HK-2 (cell line): ENCODE data around the gene RPS29.
"Not testable (repeated sequence)": the region's sequence is repeated elsewhere in the genome, so short reads cannot be mapped to it uniquely, and the experiment has no call there.

Experiments used
- DNase-seq: peaks from one replicate; pipeline ENCODE4 v3.0.0-alpha.2; 2018; ENCODE audit not compliant: unreplicated experiment

Gene RPS29

DNA sequence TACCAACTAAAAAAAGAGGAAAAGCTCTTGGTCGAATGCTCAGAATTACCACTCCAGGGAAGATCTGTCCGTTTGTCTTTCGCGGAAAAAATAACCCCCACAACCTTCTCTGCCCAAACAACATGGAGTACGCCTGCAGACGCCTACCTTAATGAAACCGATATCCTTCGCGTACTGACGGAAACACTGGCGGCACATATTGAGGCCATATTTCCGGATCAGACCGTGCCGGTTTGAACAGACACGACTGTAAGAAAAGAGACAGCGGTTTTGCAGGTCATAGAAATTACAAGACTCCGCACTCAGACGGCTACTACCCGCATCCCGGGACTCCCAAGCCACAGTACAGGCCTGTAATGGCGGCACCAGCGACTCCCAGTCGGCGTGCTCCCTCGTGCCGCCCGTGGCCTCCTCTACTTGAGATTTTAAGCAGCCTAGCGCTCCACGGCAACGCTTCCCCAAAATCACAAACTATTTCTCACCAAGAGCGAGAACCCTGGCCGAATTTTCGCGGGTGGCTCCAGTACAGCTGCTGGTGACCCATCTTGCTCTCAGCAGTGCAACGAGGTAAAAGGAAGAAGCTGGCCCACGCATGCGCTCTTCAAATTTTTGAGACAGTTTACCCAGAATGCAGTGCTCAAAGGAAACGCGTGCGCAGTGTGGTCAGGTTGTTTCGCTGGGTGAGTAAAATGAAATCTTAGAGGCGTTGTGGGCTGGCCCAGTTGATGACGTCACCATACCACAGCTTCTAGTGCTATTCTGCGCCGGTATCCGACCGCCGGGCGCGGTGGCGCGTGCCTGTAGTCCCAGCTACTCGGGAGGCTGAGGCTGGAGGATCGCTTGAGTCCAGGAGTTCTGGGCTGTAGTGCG is at the start of gene RPS29:
Gene RPS29 (minus strand): TSS at position 578 of the 870 bp plus-strand sequence. CDS start 34 bp downstream, at position 544.
- DNase-seq, result peak; percentile 99

DNA sequence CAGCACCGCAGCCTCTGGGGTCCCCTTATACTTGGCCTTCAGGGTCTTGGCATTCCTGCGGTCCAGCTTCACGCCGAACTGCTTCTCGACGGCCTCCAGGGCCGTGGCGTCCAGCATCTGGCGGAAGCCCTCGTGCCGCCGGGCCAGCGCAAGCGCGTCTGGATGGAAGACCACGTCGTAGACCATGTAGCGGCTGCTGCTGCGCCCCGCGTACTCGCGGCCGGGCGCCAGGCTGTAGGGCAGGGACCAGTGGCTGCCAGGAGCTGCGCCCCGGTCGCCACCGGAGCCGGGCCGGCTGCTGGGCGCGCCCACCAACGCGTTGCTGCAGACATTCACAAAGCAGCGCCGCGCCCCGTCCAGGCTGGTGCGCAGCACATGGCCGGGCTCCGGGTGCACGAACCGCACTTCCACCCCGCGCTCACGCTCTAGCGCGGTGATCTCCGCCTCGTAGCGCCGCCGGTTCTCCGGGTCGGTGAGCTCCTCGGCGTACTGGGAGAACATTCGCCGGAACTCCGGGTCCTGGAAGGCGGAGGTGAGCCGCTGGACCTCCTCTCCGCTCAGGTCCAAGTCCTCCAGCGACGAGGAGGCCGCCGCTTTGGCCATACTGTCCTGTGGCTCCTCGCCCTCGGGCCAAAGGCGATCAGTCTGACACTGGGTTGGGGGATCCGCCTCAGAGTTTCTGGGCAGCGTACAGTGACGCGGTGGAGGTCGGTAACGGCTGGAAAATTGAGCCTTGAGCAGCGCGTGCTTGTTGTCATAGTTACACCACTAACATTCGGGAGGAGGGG is 48.6 kb upstream of the RPS29 start, which contains the start of gene DNAAF2:
Gene DNAAF2 (minus strand): TSS at position 698 of the 788 bp plus-strand sequence. CDS start 95 bp downstream, at position 603.
- peak; percentile 72 for DNase-seq

DNA sequence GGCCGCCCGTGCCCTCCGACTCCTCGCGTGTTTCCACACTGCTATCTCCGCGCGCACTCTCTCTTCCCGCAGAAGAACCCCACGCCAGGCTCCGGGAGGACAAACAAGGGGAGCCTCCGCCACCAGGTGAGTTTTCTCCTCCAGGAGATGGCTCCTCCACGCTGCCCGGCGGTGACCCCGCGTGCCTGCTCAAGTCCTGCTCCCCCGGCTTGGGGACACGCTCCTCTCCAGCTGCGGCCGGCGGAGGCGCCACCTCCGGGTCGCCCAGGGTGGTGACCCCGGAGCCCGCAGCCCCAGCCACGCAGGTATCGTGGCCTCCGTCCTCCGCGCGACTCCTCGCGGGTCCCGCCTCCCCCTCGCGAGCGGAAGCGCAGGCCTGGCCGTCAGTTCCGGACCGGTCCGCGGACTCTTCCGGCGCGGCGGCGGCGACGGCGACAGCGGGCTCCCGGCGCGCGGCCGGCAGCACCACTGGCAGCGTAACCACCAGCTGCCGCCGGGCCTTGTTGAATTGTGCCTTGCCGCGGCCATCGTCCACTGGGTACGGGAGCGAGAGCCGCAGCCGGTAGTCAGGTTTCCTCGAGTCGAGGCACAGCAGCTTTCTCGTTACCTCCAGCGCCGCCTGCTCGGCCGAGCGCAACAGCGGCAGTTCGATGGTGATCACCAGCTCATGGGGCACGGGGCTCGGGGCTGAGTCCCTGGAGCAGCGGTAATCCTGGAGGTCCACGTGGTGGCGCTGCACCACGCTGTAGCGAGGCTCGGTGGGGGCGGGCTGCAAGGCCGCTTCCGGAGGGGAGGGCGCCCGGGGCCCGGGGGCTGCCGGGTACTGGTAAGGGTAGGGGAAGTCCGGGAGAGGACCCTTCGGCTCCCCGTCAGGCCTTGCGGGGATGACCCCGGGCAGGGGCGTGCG is 47.7 kb upstream of the RPS29 start:
- DNase-seq, result peak; percentile 96

DNA sequence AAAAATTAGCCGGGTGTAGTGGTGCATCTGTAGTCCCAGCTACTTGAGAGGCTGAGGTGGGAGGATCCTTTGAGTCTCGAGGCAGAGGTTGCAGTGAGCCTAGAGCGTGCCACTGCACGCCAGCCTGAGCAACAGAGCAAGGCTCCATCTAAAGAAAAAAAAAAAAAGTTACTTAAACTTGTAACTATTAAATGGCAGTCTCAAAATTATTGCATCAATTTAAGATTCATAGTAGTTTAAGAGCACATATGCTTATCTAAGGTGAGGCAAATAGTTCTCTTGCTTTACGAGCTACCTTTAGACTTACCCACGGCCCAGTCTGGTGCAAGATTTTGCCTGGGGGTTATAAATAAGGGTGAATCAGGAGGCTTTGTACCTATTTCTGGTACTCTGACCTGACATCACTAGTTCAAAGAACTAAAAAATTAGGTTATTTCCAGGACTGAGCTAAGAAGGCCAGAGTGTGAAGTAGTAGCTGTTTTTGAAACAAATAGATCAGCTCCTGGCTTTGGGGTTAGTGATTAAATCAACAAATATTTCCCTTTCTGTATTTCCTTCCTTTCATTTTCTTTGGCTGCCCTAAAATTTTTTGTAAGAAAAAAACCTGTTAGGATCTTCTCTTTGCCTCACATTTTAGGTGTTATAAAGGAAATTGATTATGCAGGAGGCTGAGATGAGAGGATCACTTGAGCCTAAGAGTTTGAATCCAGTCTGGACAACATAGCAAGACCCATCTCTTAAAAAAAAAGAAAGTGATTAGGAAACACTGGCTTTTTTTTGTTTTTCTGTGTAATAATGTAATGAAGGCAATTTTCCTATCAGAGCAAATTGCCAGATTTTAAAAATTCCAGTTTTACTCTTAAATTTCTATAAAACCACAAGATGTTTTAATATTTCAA is 38.0 kb upstream of the RPS29 start:
- no peak for DNase-seq

DNA sequence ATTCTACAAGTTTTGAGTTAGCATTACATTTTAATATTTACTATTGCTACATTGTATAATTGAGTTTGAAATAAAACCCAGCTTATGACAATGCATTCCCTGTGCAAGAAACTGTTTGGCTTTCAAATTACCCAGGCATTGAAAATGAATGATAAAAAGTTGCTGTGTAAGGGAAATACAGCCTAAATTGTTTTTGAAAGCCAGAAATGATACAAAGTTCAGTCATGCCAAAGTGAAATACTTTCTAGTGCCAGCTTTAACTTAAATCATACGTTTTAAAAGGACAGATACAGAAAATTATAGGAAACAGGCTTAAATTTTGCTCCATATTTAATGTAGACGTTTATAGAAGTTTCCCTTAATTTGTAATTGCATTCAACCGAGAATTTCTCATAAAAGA is 37.2 kb upstream of the RPS29 start:
- no peak for DNase-seq

DNA sequence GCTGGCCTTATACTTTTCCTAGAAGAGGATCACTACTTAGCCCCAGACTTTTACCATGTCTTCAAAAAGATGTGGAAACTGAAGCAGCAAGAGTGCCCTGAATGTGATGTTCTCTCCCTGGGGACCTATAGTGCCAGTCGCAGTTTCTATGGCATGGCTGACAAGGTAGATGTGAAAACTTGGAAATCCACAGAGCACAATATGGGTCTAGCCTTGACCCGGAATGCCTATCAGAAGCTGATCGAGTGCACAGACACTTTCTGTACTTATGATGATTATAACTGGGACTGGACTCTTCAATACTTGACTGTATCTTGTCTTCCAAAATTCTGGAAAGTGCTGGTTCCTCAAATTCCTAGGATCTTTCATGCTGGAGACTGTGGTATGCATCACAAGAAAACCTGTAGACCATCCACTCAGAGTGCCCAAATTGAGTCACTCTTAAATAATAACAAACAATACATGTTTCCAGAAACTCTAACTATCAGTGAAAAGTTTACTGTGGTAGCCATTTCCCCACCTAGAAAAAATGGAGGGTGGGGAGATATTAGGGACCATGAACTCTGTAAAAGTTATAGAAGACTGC is 35.9 kb upstream of the RPS29 start:
- DNase-seq, result no peak

DNA sequence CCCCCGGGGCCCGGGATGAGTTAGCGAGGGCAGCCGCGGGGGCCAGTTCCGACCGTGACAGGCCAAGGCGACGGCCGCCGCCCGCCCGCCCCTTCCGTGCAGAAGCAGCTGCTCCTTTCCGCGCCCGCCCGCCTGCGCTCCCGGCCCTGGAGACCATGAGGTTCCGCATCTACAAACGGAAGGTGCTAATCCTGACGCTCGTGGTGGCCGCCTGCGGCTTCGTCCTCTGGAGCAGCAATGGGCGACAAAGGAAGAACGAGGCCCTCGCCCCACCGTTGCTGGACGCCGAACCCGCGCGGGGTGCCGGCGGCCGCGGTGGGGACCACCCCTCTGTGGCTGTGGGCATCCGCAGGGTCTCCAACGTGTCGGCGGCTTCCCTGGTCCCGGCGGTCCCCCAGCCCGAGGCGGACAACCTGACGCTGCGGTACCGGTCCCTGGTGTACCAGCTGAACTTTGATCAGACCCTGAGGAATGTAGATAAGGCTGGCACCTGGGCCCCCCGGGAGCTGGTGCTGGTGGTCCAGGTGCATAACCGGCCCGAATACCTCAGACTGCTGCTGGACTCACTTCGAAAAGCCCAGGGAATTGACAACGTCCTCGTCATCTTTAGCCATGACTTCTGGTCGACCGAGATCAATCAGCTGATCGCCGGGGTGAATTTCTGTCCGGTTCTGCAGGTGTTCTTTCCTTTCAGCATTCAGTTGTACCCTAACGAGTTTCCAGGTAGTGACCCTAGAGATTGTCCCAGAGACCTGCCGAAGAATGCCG is 35.1 kb upstream of the RPS29 start:
- DNase-seq, result peak; percentile 63

DNA sequence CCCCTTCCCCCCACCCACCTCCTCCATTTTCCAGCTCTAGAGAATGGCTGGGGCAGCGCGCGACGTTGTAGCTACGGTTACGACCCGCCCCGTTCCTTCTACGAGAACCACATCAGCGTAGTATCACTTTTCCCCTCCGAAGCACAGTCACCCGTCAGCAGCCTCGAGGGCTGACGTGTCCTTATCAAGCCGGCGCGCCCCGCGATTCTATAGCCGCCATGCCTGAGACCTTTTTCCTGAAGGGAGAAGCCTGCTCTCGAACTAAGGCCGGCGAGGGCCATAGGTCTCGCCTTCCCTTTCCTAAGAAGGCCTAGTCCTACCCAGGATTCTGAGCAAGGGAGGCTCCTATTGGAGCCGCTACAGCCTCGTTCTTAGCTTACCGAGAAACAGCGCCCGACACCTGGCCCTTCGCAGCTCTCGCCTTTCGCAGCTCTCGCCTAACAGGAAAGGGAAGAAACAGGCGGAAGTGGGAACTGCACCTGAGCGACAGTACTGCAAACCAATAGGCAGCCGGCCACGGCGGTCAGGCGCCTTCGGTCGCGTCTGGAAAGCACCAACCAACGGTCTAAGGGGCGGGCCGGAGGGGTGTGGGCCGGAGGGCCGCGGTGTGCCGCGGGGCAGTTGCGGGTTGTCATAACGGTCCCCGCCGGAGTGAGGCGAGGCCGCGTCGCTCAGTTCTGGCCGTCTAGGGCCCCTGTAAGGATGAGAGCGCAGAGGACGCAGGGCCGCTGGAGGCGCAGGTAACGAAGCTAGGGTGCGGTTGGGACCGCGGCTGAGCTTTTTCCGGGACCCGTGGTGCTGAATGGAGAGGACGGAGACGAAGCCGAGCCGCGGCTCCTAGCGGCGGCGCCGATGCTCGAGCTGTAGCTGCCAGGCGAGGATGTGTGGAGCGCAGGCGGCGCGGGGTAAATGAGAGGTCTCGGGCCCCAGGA is 34.3 kb upstream of the RPS29 start, which contains the start of the genes MGAT2 and RPL36AL:
Gene MGAT2 (plus strand): TSS at position 618 of the 932 bp plus-strand sequence. CDS start 470 bp downstream, outside the sequence.
Gene RPL36AL (minus strand): TSS at position 445 of the 932 bp plus-strand sequence. CDS start 1,522 bp downstream, outside the sequence.
- peak; percentile 99 for DNase-seq

DNA sequence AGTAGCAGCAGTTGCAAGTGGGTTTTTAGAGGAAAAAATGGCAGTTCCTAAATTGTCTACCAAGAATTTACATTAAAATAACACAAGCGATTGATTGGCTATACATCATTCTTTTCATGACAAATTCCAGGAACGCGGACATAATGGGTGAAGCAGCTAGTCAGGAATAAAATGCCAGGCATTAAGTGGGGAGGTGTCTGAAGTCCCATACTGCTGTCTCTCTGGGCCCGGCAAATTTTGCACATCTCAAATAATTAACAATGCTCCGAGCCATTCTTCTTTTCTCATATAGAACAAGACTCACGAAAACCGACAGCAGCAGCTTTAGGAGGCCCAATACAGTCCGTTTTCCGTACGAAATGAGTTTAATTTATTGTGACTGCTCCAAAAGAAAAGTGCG is 33.5 kb upstream of the RPS29 start:
- no peak for DNase-seq

DNA sequence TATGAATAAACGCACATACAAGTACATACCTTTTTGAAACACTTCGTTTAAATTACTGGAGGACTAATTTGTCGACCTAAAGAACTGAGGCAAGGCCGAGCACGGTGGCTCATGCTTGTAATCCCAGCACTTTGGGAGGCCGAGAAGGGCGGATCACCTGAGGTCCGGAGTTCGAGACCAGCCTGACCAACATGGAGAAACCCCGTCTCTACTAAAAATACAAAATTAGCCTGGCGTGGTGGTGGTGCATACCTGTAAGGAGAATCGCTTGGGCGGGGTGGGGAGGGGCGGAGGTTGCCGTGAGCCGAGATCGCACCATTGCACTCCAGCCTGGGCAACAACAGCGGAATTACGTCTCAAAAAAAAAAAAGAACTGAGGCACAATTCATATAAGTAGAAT is 33.1 kb upstream of the RPS29 start:
- not testable (repeated sequence) for DNase-seq

DNA sequence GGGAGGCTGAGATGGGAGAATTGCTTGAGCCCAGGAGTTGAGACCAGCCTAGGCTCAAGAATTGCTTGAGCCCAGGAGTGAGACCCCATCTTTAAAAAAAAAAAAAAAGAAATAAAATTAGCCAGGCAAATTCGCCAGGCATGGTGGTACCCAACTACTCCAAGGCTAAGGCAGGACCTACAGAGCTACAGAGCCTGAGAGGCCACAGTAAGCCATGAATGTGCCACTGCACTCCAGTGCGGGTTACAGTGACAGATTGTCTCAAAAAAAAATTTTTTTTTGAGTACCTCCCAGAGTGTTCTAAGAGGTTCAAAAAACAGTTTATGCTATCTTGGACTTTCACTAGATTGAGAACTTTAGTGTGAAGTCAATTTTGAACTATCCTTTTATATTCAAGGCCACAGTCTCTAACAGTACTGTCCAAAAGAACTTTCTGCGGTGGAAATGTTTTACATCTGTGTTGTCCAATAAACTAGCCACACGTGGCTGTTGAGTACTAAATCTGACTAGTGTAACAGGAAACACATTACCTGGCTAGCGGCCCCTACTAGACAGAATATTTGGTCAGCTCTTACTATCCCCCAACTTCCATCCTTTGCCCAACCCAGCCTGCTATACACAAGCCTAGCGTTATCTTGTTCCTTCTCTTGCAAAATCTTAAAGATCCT is 31.8 kb upstream of the RPS29 start:
- DNase-seq, result no peak

DNA sequence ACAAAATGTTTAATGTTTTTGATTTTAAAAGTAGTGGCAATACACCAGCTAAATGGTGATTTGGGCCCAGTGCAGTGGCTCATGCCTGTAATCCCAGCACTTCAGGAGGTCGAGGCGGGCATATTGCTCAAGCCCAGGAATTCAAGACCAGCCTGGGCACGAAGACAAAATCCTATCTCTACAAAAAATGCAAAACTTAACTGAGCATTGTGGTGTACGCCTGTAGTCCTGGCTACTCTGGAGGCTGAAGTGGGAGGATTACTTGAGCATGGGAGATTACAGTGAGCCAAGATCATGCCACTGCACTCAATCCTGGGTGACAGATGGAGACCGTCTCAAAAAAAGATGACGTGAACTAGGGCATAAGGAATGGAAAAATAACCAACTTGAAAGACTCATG is 29.6 kb upstream of the RPS29 start:
- no peak for DNase-seq

DNA sequence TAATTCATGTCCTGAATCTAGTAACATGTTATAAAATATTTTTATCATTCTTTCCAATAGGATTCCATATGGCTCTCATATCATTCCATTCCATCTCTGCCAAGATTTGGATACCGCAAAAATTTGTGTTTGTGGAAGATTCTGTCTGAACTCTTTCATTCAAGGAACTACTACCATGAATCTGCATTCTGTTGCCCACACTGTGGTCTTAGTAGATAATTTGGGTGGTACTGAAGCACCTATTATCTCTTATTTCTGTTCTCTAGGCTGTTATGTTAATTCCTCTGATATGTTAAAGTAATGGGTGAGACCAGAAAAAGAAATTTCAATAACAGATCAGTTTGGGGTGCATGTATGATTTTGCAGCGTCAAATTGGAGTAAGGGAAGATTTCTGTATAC is 28.0 kb upstream of the RPS29 start:
- DNase-seq, result no peak

DNA sequence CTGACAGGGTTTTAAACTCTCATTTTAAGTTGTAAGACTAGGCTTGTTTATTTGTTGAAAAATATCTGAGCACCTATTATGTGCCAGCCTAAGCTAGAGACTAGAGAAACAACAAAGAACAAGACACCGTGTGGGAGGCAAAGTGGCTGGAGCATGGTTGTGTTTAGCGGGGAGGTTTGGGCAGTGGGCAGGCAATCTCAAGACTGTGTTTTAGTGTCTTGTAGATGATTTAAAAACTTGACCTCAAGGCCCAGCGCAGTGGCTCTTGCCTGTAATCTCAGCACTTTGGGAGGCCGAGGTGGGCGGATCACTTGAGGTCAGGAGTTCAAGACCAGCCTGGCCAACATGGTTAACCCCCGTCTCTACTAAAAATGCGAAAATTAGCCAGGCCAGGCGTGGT is 26.5 kb upstream of the RPS29 start:
- no peak for DNase-seq

DNA sequence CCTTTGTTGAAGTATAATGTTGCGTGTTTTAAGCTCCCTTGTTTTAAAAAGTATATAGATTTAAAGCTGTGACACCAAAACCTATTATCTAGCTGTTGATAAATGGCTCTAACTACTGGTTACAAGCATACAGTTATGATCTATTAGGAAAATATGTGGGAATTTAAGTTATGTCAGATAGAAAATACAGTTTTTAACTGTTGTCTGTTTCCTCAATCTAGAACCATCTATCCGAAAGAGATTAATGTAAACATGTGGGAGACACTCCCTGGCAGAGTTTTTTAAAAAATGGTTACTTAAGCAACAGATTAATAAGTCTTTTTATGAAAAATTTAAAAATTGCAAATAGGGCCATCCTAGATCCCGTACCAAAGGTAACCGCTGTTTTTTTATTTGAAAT is 26.1 kb upstream of the RPS29 start:
- no peak for DNase-seq

DNA sequence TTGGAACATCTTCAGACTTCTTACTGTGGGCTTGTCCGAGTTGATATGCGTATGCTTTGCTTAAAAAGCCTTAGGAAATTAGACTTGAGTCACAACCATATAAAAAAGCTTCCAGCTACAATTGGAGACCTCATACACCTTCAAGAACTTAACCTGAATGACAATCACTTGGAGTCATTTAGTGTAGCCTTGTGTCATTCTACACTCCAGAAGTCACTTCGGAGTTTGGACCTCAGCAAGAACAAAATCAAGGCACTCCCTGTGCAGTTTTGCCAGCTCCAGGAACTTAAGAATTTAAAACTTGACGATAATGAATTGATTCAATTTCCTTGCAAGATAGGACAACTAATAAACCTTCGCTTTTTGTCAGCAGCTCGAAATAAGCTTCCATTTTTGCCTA is 21.4 kb upstream of the RPS29 start:
- DNase-seq, result no peak

DNA sequence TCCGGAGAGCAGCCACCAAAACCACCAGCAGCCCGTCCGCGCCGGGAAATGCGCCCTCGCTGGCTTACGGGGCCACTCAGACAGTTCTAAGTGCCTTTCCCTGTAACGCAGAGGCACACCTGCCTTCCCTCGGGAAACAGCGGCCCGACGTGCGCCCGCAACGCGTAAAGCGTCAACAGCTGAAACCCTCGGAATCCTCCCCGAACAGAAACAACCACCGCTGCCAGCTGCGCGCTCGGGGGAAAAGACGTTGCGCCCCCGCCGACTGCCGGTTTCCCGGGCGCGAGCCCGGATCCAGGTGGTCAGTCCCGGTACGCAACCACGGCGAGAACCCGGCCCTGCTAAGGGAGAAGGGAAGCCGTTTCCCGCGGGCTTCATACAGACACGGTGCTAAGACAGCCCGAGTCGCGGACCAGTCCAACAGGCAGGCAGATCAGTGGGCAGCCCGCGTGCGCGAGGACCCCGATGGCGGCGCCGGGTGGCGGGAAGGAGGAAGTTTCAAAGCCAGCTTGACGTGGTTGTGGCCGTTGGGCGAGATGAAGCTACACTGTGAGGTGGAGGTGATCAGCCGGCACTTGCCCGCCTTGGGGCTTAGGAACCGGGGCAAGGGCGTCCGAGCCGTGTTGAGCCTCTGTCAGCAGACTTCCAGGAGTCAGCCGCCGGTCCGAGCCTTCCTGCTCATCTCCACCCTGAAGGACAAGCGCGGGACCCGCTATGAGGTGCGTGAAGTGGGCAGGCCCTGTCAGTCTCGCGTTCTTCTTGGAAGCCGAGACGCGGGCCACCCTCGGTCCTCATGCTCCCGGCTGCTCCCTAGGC is 12.5 kb upstream of the RPS29 start, which contains the start of gene LRR1:
Gene LRR1 (plus strand): TSS at position 456 of the 816 bp plus-strand sequence. CDS start 81 bp downstream, at position 537.
- peak; percentile 90 for DNase-seq
